ENCODE measurements around the gene ACVR1B. TPM values are rescaled to one million over a fixed set of nuclear protein-coding genes. Genes with fewer than 3 reads are reported as not detected.

Gene ACVR1B
- total and polyA plus RNA-seq, 9 of the 15 experiments (the other 6 are each of a cell fraction or from before 2014, with no cell fraction given): 0.97 to 15.1 (median 6.8) TPM

GRCh38 chr12:52041695-52042123 lies 90.2 kb downstream of the ACVR1B start:
- FAIRE-seq (peak; percentile 29), DNase-seq (ENCODE audit: extremely low read depth in 1 of 4, low spot score in 3 of 4) (peak; percentile 40 to 58 (median 50)), ATAC-seq (peak; percentile 58)
- Histone ChIP-seq H3K9me1 (ENCODE audit: control insufficient read depth, insufficient read depth, low read length) (no peaks in the 10 kb centered on the region), H4K20me1 (replicated peaks; ENCODE audit: control insufficient read depth, insufficient read depth, low read length) (no peaks in the 10 kb centered on the region), H3K9me3 (replicated peaks; ENCODE audit: control insufficient read depth, insufficient read depth, low read depth, low read length) (no peaks in the 10 kb centered on the region), H3K4me1 (replicated peaks in 1 of 2; ENCODE audit: control insufficient read depth in 2 of 2, insufficient read depth in 2 of 2, low read length in 2 of 2) (peaks cover 4 to 37% of the 10 kb centered on the region in 2 experiments; a peak in 4 of 5 replicates), H3K36me3 (ENCODE audit: control insufficient read depth, insufficient read depth, low read length) (no peaks in the 10 kb centered on the region), H3K9ac (ENCODE audit: insufficient read depth in 1 of 2, low read depth in 2 of 2, low read length in 2 of 2) (peak overlapping the region in 1 of 2 experiments; percentile 20; a peak in 1 of 4 replicates), H3K79me2 (ENCODE audit: control insufficient read depth, insufficient read depth, low read length) (no peaks in the 10 kb centered on the region), H3K27ac (ENCODE audit: extremely low read depth, low read depth, low read length) (no peak overlapping the region), H3K27me3 (ENCODE audit: control insufficient read depth in 2 of 2, insufficient read depth in 2 of 2, low read length in 2 of 2) (peaks cover 0 to 6% of the 10 kb centered on the region in 2 experiments; a peak in 1 of 5 replicates), H3K4me2 (ENCODE audit: insufficient read depth, low read length) (no peak overlapping the region), H2AFZ (ENCODE audit: low read depth, low read length) (no peak overlapping the region), H3K4me3 (no peak overlapping the region)
- in situ Hi-C loops (cut with MboI) (no loop called here), intact Hi-C loops (cut with micrococcal nuclease) (no loop called here)
- ChIA-PET CTCF (ENCODE audit: low intra/inter-chr PET ratio) (interaction anchor here (0.7 kb wide), 1 partner anchor 53 kb away, joined by 3 read pairs; no protein-coding TSS in a partner anchor), POLR2A (interaction anchor here (1.1 kb wide), 1 partner anchor 10 kb away, joined by 6 read pairs; the partner anchor contains the start of gene NR4A1)
- 15% methylated on average over 4 of the region's 6 CpGs for WGBS (ENCODE audit: insufficient coverage, low coverage, missing lambda C conversion rate)
- no TSS peak for BruUV-seq (replicated peaks)
- TF ChIP-seq E2F3 (CRISPR knock-in tag; IDR thresholded peaks at IDR 0.05): no peak
- TF ChIP-seq HEY1 (CRISPR knock-in tag; IDR thresholded peaks at IDR 0.05; ENCODE audit: borderline replicate concordance): no peak
- TF ChIP-seq CGGBP1 (CRISPR knock-in tag; IDR thresholded peaks at IDR 0.05): no peak
- TF ChIP-seq MGA (IDR thresholded peaks at IDR 0.05): no peak
- no peak for TF ChIP-seq MYNN (IDR thresholded peaks at IDR 0.05)
- TF ChIP-seq MYNN (CRISPR knock-in tag; IDR thresholded peaks at IDR 0.05): no peak
- no peak for TF ChIP-seq ZFP36 (IDR thresholded peaks at IDR 0.05; ENCODE audit: low read depth, low read length, partially characterized antibody)
- no peak for TF ChIP-seq DACH1 (IDR thresholded peaks at IDR 0.05; ENCODE audit: partially characterized antibody)
- TF ChIP-seq ZBTB8A (IDR thresholded peaks at IDR 0.05; ENCODE audit: partially characterized antibody): no peak
- TF ChIP-seq BACH1 (tag; IDR thresholded peaks at IDR 0.05): no peak
- TF ChIP-seq ZNF212 (CRISPR knock-in tag; IDR thresholded peaks at IDR 0.05): no peak
- no peak for TF ChIP-seq SMARCB1 (IDR thresholded peaks at IDR 0.05; ENCODE audit: insufficient read length, low read depth)
- TF ChIP-seq TCF7L2 (IDR thresholded peaks at IDR 0.05; ENCODE audit: low read depth, low read length): no peak
